ENCODE results near the gene PTPN5. TPM values are rescaled to one million over a fixed set of nuclear protein-coding genes. Genes with fewer than 3 reads are reported as not detected.
"Not testable (repeated sequence)": the region's sequence is repeated elsewhere in the genome, so short reads cannot be mapped to it uniquely, and the experiment has no call there.

PTPN5 gene
- total RNA-seq, 1 donor from 2014 or later: not detected

- no peak for DNase-seq (ENCODE audit: low read depth)
Observed at GRCh38 chr11:18684267-18684666, 107.3 kb downstream of the PTPN5 start.

GRCh38 chr11:18682466-18682865 is 109.1 kb downstream of the PTPN5 start:
- no peak for DNase-seq (ENCODE audit: low read depth)

GRCh38 chr11:18681949-18682348 is 109.6 kb downstream of the PTPN5 start:
- not testable (repeated sequence) for DNase-seq (ENCODE audit: low read depth)

Other genes with a start within 250 kb of the PTPN5 start
- gene UEVLD, start 203.1 kb downstream of the PTPN5 start, total RNA-seq: 46.6 and 75.0 TPM in 2 replicates
- gene MISFA, start 192.0 kb downstream of the PTPN5 start, total RNA-seq: not detected in 2 replicates
- gene SPTY2D1, start 157.5 kb downstream of the PTPN5 start, total RNA-seq: 16.8 and 26.9 TPM in 2 replicates
- 4.2 and 18.8 TPM in 2 replicates for gene TMEM86A, start 93.0 kb downstream of the PTPN5 start, total RNA-seq
- 0.35 and 0.45 TPM in 2 replicates for gene IGSF22, start 65.6 kb downstream of the PTPN5 start, total RNA-seq
- not detected in 2 replicates for gene MRGPRX1, start 147.6 kb upstream of the PTPN5 start, total RNA-seq